A549 treated with AZD2906 at 1 μM for 4 hours (cell line): Measurements from ENCODE around the gene KRTAP9-3. TPM values are rescaled to one million over a fixed set of nuclear protein-coding genes. Genes with fewer than 3 reads are reported as not detected.

Source experiments
- total RNA-seq: library from RNA; stranded (reverse); fragments of 200-300 nt; extraction: Qiagen RNA extraction; gene quantifications from 5 replicates; pipeline ENCODE4 v1.2.3, GENCODE V29; 2022

The KRTAP9-3 gene
- total RNA-seq = not detected in 5 replicates

GRCh38 chr17:41232399-41233105 is at the start of gene KRTAP9-3:
Gene KRTAP9-3, plus strand, starts transcription at chr17:41232449. Its CDS starts 53 bp downstream, at chr17:41232502.

GRCh38 chr17:41184480-41184961 is 47.7 kb upstream of the KRTAP9-3 start, which contains the start of gene KRTAP4-1:
Gene KRTAP4-1, minus strand, starts transcription at chr17:41184911. Its CDS starts 57 bp downstream, at chr17:41184854.

GRCh38 chr17:41189837-41190318 is 42.4 kb upstream of the KRTAP9-3 start, which contains the start of gene KRTAP9-1:
Gene KRTAP9-1, plus strand, starts transcription at chr17:41189887. Its CDS starts 0 bp downstream, at chr17:41189887.

DNA sequence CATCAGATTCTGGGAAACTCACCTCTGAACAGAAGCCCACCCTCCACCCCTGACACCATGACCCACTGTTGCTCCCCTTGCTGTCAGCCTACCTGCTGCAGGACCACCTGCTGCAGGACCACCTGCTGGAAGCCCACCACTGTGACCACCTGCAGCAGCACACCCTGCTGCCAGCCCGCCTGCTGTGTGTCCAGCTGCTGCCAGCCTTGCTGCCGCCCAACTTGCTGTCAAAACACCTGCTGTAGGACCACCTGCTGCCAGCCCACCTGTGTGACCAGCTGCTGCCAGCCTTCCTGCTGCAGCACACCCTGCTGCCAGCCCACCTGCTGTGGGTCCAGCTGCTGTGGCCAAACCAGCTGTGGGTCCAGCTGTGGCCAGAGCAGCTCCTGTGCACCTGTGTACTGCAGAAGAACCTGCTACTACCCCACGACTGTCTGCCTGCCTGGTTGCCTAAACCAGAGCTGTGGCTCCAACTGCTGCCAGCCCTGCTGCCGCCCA is 5.6 kb upstream of the KRTAP9-3 start, which contains the start of gene KRTAP9-2:
Gene KRTAP9-2 (plus strand): TSS at position 51 of the 498 bp plus-strand sequence. CDS start 7 bp downstream, at position 58.

GRCh38 chr17:41237949-41238437 is 5.7 kb downstream of the KRTAP9-3 start, which contains the start of gene KRTAP9-8:
Gene KRTAP9-8, plus strand, starts transcription at chr17:41237999. Its CDS starts 53 bp downstream, at chr17:41238052.

GRCh38 chr17:41249637-41250240 is 17.5 kb downstream of the KRTAP9-3 start, which contains the start of gene KRTAP9-4:
Gene KRTAP9-4, plus strand, starts transcription at chr17:41249687. Its CDS starts 34 bp downstream, at chr17:41249721.

DNA sequence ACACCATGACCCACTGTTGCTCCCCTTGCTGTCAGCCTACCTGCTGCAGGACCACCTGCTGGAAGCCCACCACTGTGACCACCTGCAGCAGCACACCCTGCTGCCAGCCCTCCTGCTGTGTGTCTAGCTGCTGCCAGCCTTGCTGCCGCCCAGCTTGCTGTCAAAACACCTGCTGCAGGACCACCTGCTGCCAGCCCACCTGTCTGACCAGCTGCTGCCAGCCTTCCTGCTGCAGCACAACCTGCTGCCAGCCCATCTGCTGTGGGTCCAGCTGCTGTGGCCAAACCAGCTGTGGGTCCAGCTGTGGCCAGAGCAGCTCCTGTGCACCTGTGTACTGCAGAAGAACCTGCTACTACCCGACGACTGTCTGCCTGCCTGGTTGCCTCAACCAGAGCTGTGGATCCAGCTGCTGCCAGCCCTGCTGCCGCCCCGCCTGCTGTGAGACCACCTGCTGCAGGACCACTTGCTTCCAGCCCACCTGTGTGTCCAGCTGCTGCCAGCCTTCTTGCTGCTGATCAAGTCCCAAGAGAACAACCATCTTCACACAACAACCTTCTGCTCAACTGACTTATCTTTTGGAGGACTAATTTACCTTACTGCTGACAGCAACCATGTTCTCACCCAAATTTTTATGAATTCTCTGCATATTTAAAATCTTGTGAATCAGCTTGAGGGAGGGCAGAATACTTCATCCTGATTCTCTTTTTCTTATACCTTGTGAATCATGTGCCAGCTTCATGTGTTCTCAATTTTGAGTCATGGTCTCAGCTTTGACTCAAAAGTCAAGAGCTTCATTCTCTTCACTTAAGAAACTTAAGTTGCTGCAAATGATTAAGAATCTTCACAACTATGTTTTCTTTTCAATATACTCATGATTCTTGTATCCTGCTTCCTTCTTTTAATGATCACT is 23.4 kb downstream of the KRTAP9-3 start, which contains the start of gene KRTAP9-9:
Gene KRTAP9-9 (plus strand): TSS at position 4 of the 910 bp plus-strand sequence.

DNA sequence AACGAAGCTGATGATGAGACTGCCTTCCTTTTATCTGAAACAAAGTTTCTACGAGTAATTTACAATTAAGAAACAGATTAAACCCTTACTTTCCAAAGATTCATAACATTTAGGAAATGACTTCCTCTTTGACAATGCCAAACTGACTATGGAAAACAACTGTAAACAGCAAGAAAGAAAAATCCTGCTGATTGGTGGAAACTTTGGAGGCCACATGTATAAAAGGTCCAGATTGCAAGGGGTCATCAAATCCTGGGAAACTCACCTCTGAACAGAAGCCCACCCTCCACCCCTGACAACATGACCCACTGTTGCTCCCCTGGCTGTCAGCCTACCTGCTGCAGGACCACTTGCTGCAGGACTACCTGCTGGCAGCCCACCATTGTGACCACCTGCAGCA is 32.8 kb downstream of the KRTAP9-3 start, which contains the start of gene KRTAP9-6:
Gene KRTAP9-6 (plus strand): TSS at position 301 of the 400 bp plus-strand sequence. CDS start 0 bp downstream, at position 301.

DNA sequence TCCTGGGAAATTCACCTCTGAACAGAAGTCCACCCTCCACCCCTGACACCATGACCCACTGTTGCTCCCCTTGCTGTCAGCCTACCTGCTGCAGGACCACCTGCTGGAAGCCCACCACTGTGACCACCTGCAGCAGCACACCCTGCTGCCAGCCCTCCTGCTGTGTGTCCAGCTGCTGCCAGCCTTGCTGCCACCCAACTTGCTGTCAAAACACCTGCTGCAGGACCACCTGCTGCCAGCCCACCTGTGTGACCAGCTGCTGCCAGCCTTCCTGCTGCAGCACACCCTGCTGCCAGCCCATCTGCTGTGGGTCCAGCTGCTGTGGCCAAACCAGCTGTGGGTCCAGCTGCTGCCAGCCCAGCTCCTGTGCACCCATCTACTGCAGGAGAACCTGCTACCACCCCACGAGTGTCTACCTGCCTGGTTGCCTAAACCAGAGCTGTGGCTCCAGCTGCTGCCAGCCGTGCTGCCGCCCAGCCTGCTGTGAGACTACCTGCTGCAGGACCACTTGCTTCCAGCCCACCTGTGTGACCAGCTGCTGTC is 43.5 kb downstream of the KRTAP9-3 start, which contains the start of gene KRTAP9-7:
Gene KRTAP9-7 (plus strand): TSS at position 51 of the 543 bp plus-strand sequence. CDS start 0 bp downstream, at position 51.

Other genes with a start within 250 kb of the KRTAP9-3 start
- gene KRT40, start 248.1 kb upstream of the KRTAP9-3 start, total RNA-seq = not detected in 5 replicates
- gene KRTAP3-3, start 238.3 kb upstream of the KRTAP9-3 start, total RNA-seq = not detected in 5 replicates
- 0.20 to 0.57 TPM (median 0.29 TPM) in 5 replicates for gene KRTAP3-2, start 232.5 kb upstream of the KRTAP9-3 start, total RNA-seq
- not detected in 5 replicates for gene KRTAP3-1, start 223.3 kb upstream of the KRTAP9-3 start, total RNA-seq
- not detected in 5 replicates for gene KRTAP1-5, start 205.2 kb upstream of the KRTAP9-3 start, total RNA-seq
- gene KRTAP1-4, start 202.3 kb upstream of the KRTAP9-3 start, total RNA-seq = not detected in 5 replicates
- not detected in 5 replicates for gene KRTAP1-3, start 197.6 kb upstream of the KRTAP9-3 start, total RNA-seq
- not detected in 5 replicates for gene KRTAP1-1, start 191.0 kb upstream of the KRTAP9-3 start, total RNA-seq
- not detected in 5 replicates for gene KRTAP2-1, start 185.1 kb upstream of the KRTAP9-3 start, total RNA-seq
- not detected in 5 replicates for gene KRTAP2-2, start 177.2 kb upstream of the KRTAP9-3 start, total RNA-seq
- gene KRTAP2-3, start 172.3 kb upstream of the KRTAP9-3 start, total RNA-seq = 0.18 TPM in 1 of 5 replicates, not detected in the others
- gene KRTAP2-4, start 166.6 kb upstream of the KRTAP9-3 start, total RNA-seq = not detected in 5 replicates
- gene KRTAP4-7, start 148.3 kb upstream of the KRTAP9-3 start, total RNA-seq = not detected in 5 replicates
- gene KRTAP4-8, start 134.3 kb upstream of the KRTAP9-3 start, total RNA-seq = not detected in 5 replicates
- gene KRTAP4-16, start 130.2 kb upstream of the KRTAP9-3 start, total RNA-seq = not detected in 5 replicates
- gene KRTAP4-9, start 127.1 kb upstream of the KRTAP9-3 start, total RNA-seq = not detected in 5 replicates
- not detected in 5 replicates for gene KRTAP4-11, start 114.1 kb upstream of the KRTAP9-3 start, total RNA-seq
- not detected in 5 replicates for gene KRTAP4-12, start 108.3 kb upstream of the KRTAP9-3 start, total RNA-seq
- not detected in 5 replicates for gene KRTAP4-6, start 91.9 kb upstream of the KRTAP9-3 start, total RNA-seq
- gene KRTAP4-5, start 82.6 kb upstream of the KRTAP9-3 start, total RNA-seq = not detected in 5 replicates
- gene KRTAP4-4, start 71.7 kb upstream of the KRTAP9-3 start, total RNA-seq = not detected in 5 replicates
- gene KRTAP4-3, start 64.2 kb upstream of the KRTAP9-3 start, total RNA-seq = not detected in 5 replicates
- not detected in 5 replicates for gene KRTAP4-2, start 54.2 kb upstream of the KRTAP9-3 start, total RNA-seq
- 0.08 to 0.13 TPM in 2 of 5 replicates, not detected in the others for gene KRTAP4-1, start 47.5 kb upstream of the KRTAP9-3 start, total RNA-seq
- gene KRTAP9-1, start 42.6 kb upstream of the KRTAP9-3 start, total RNA-seq = not detected in 5 replicates
- not detected in 5 replicates for gene KRTAP9-2, start 5.8 kb upstream of the KRTAP9-3 start, total RNA-seq
- not detected in 5 replicates for gene KRTAP9-8, start 5.5 kb downstream of the KRTAP9-3 start, total RNA-seq
- gene KRTAP9-4, start 17.2 kb downstream of the KRTAP9-3 start, total RNA-seq = not detected in 5 replicates
- not detected in 5 replicates for gene KRTAP9-9, start 22.9 kb downstream of the KRTAP9-3 start, total RNA-seq
- gene KRTAP9-6, start 32.9 kb downstream of the KRTAP9-3 start, total RNA-seq = not detected in 5 replicates
- not detected in 5 replicates for gene KRTAP9-7, start 43.2 kb downstream of the KRTAP9-3 start, total RNA-seq
- not detected in 5 replicates for gene KRTAP29-1, start 70.4 kb downstream of the KRTAP9-3 start, total RNA-seq
- gene KRTAP16-1, start 76.9 kb downstream of the KRTAP9-3 start, total RNA-seq = not detected in 5 replicates
- not detected in 5 replicates for gene KRTAP17-1, start 83.3 kb downstream of the KRTAP9-3 start, total RNA-seq
- not detected in 5 replicates for gene KRT33A, start 118.4 kb downstream of the KRTAP9-3 start, total RNA-seq
- gene KRT33B, start 137.4 kb downstream of the KRTAP9-3 start, total RNA-seq = 0.08 TPM in 1 of 5 replicates, not detected in the others
- gene KRT34, start 149.9 kb downstream of the KRTAP9-3 start, total RNA-seq = 0.23 to 0.61 TPM (median 0.42 TPM) in 5 replicates
- gene KRT31, start 165.2 kb downstream of the KRTAP9-3 start, total RNA-seq = not detected in 5 replicates
- gene KRT37, start 192.1 kb downstream of the KRTAP9-3 start, total RNA-seq = not detected in 5 replicates
- gene KRT38, start 208.5 kb downstream of the KRTAP9-3 start, total RNA-seq = 0.03 TPM in 1 of 5 replicates, not detected in the others
- gene KRT32, start 234.9 kb downstream of the KRTAP9-3 start, total RNA-seq = 0.06 to 0.09 TPM (median 0.08 TPM) in 3 of 5 replicates, not detected in the others
- gene KRT35, start 248.7 kb downstream of the KRTAP9-3 start, total RNA-seq = not detected in 5 replicates